Skeletal muscle cell (primary cell): ENCODE measurements around the gene GSPT2.
"Not testable (repeated sequence)": the region's sequence is repeated elsewhere in the genome, so short reads cannot be mapped to it uniquely, and the experiment has no call there.

Source experiments
- DNase-seq: peaks from one replicate; pipeline ENCODE4 v3.0.0-alpha.2; 2010; ENCODE audit warnings: low read depth
- H3K4me3 ChIP-seq: 2 replicates; pipeline ENCODE4 v1.5.1; 2011; ENCODE audit warnings: low read depth, mild to moderate bottlenecking, control low read depth, low read length, moderate library complexity

Gene GSPT2

GRCh38 chrX:51743179-51743957 lies at the start of gene GSPT2:
Gene GSPT2, plus strand, starts transcription at chrX:51743442. Its CDS starts 185 bp downstream, at chrX:51743627.
- peak within 1 kb of the TSS; percentile 69 for H3K4me3 ChIP-seq
- DNase-seq, result peak; percentile 36

- H3K4me3 ChIP-seq, result no peak overlapping the region
- no peak for DNase-seq
These were observed 49.0 kb upstream of the GSPT2 start for GRCh38 chrX:51694254-51694653.

- H3K4me3 ChIP-seq, result no peak overlapping the region
These were observed 45.8 kb upstream of the GSPT2 start for GRCh38 chrX:51697397-51697796.

GRCh38 chrX:51710277-51711164 lies 32.7 kb upstream of the GSPT2 start, which contains the start of gene CENPVL1:
Gene CENPVL1, plus strand, starts transcription at chrX:51710512. Its CDS starts 0 bp downstream, at chrX:51710512.
- not testable (repeated sequence) for DNase-seq, H3K4me3 ChIP-seq

More at GRCh38 chrX:51697397-51697796, 45.8 kb upstream of the GSPT2 start:
- no peak for DNase-seq

- not testable (repeated sequence) for DNase-seq, H3K4me3 ChIP-seq
These were observed 30.1 kb upstream of the GSPT2 start for GRCh38 chrX:51712943-51713647.

GRCh38 chrX:51728202-51728601 lies 15.0 kb upstream of the GSPT2 start:
- no peak for DNase-seq
- H3K4me3 ChIP-seq, result no peak overlapping the region

- no peak for DNase-seq
- H3K4me3 ChIP-seq, result no peak overlapping the region
These were observed 6.2 kb upstream of the GSPT2 start for GRCh38 chrX:51737091-51737490.

- DNase-seq, result no peak
- H3K4me3 ChIP-seq, result no peak overlapping the region
These were observed 656 bp upstream of the GSPT2 start for GRCh38 chrX:51742586-51742985.

- no peak overlapping the region for H3K4me3 ChIP-seq
- no peak for DNase-seq
These were observed 4.4 kb downstream of the GSPT2 start for GRCh38 chrX:51747671-51748070.

GRCh38 chrX:51759055-51759839 lies 16.0 kb downstream of the GSPT2 start:
- DNase-seq, result no peak

GRCh38 chrX:51760657-51761056 lies 17.4 kb downstream of the GSPT2 start:
- no peak for DNase-seq
- H3K4me3 ChIP-seq, result no peak overlapping the region

More at GRCh38 chrX:51759055-51759839, 16.0 kb downstream of the GSPT2 start:
- no peak overlapping the region for H3K4me3 ChIP-seq

- no peak for DNase-seq
These were observed 23.3 kb downstream of the GSPT2 start for GRCh38 chrX:51766546-51766945.

GRCh38 chrX:51776851-51777250 lies 33.6 kb downstream of the GSPT2 start:
- no peak overlapping the region for H3K4me3 ChIP-seq
- DNase-seq, result no peak

More at GRCh38 chrX:51766546-51766945, 23.3 kb downstream of the GSPT2 start:
- no peak overlapping the region for H3K4me3 ChIP-seq

GRCh38 chrX:51779306-51779705 lies 36.1 kb downstream of the GSPT2 start:
- DNase-seq, result no peak
- H3K4me3 ChIP-seq, result no peak overlapping the region

- no peak for DNase-seq
- no peak overlapping the region for H3K4me3 ChIP-seq
These were observed 51.9 kb downstream of the GSPT2 start for GRCh38 chrX:51795136-51795535.
